Mesenchymal stem cell (in vitro differentiated cells and primary cell): ENCODE measurements around the gene ANKMY1.

Source experiments
- DNase-seq: peaks from one replicate; pipeline ENCODE4 v3.0.0-alpha.2; 2013
- H2AFZ ChIP-seq: one replicate; pipeline ENCODE4 v1.6.1; 2013; ENCODE audit warnings: low read depth, mild to moderate bottlenecking, control low read depth, inconsistent platforms, low read length, moderate library complexity
- H2AK5ac ChIP-seq: 2 replicates; pipeline ENCODE4 v1.6.1; 2013; ENCODE audit warnings: low read length, moderate library complexity, mild to moderate bottlenecking, inconsistent platforms; ENCODE audit not compliant: severe bottlenecking
- H2BK120ac ChIP-seq: one replicate; pipeline ENCODE4 v1.6.1; 2013; ENCODE audit warnings: low read depth, mild to moderate bottlenecking, inconsistent platforms, low read length, moderate library complexity
- H2BK12ac ChIP-seq, 2 experiments: one replicate each; pipeline ENCODE4 v1.6.1; 2013; ENCODE audit warnings: inconsistent platforms in 2 of 2, low read length in 2 of 2, mild to moderate bottlenecking in 2 of 2, moderate library complexity in 2 of 2, control low read depth in 1 of 2
- H2BK15ac ChIP-seq: one replicate; pipeline ENCODE4 v1.6.1; 2013; ENCODE audit warnings: mild to moderate bottlenecking, low read depth, inconsistent platforms; ENCODE audit not compliant: poor library complexity, severe bottlenecking
- H2BK5ac ChIP-seq: 2 replicates; pipeline ENCODE4 v1.6.1; 2013; ENCODE audit warnings: low read depth, mild to moderate bottlenecking, low read length, control low read depth, inconsistent platforms; ENCODE audit not compliant: poor library complexity, severe bottlenecking
- H3K14ac ChIP-seq, 2 experiments: one replicate each; pipeline ENCODE4 v1.6.1; 2013; ENCODE audit warnings: inconsistent platforms in 2 of 2, low read length in 2 of 2, control low read depth in 1 of 2, mild to moderate bottlenecking in 1 of 2, moderate library complexity in 1 of 2
- H3K18ac ChIP-seq, 2 experiments: one replicate each; pipeline ENCODE4 v1.6.1; 2013; ENCODE audit warnings: inconsistent platforms in 2 of 2, low read length in 2 of 2, control low read depth in 1 of 2, low read depth in 1 of 2, mild to moderate bottlenecking in 1 of 2
- H3K23ac ChIP-seq, 2 experiments: one replicate each; pipeline ENCODE4 v1.6.1; 2013; ENCODE audit warnings: inconsistent platforms in 2 of 2, low read length in 2 of 2, mild to moderate bottlenecking in 2 of 2, moderate library complexity in 2 of 2, control low read depth in 1 of 2
- H3K27ac ChIP-seq: 2 replicates; pipeline ENCODE4 v1.5.1; 2013; ENCODE audit warnings: mild to moderate bottlenecking, moderate library complexity, low read length, control low read depth, inconsistent platforms; ENCODE audit not compliant: poor library complexity, severe bottlenecking
- H3K27me3 ChIP-seq, 2 experiments: 2 replicates each; pipeline versions ENCODE4 v1.6.1 to v1.7.0; 2013; ENCODE audit warnings: low read length in 2 of 2, mild to moderate bottlenecking in 2 of 2, moderate library complexity in 2 of 2, control low read depth in 1 of 2, inconsistent platforms in 1 of 2; ENCODE audit not compliant: control insufficient read depth in 1 of 2, insufficient read depth in 1 of 2
- H3K36me3 ChIP-seq, 2 experiments: 2 replicates each; pipeline versions ENCODE4 v1.6.1 to v1.7.0; 2013; ENCODE audit warnings: low read length in 2 of 2, control low read depth in 1 of 2, inconsistent platforms in 1 of 2, low read depth in 1 of 2, mild to moderate bottlenecking in 1 of 2; ENCODE audit not compliant: insufficient read depth in 2 of 2, control insufficient read depth in 1 of 2
- H3K4ac ChIP-seq, 2 experiments: one replicate each; pipeline ENCODE4 v1.6.1; 2013; ENCODE audit warnings: inconsistent platforms in 2 of 2, low read length in 2 of 2, mild to moderate bottlenecking in 2 of 2, moderate library complexity in 2 of 2, control low read depth in 1 of 2, low read depth in 1 of 2
- H3K4me1 ChIP-seq: 2 replicates; pipeline ENCODE4 v1.6.1; 2013; ENCODE audit warnings: low read depth, low read length, control low read depth; ENCODE audit not compliant: control insufficient read depth, insufficient read depth
- H3K4me2 ChIP-seq: 2 replicates; pipeline ENCODE4 v1.6.1; 2013; ENCODE audit warnings: low read length, mild to moderate bottlenecking, inconsistent platforms; ENCODE audit not compliant: poor library complexity, severe bottlenecking
- H3K4me3 ChIP-seq, 2 experiments: 2 replicates each; pipeline versions ENCODE4 v1.5.1 to v1.7.0; 2013; ENCODE audit warnings: low read length in 2 of 2, mild to moderate bottlenecking in 2 of 2, control low read depth in 1 of 2, low read depth in 1 of 2; ENCODE audit not compliant: insufficient read depth in 1 of 2
- H3K79me1 ChIP-seq: replicated peaks from 2 replicates; pipeline ENCODE4 v1.6.1; 2013; ENCODE audit warnings: mild to moderate bottlenecking, control low read depth, low read length, inconsistent platforms; ENCODE audit not compliant: poor library complexity, severe bottlenecking
- H3K9ac ChIP-seq: 2 replicates; pipeline ENCODE4 v1.7.0; 2013; ENCODE audit warnings: mild to moderate bottlenecking, low read length, moderate library complexity
- H3K9me3 ChIP-seq: 2 replicates; pipeline ENCODE4 v1.7.0; 2013; ENCODE audit warnings: mild to moderate bottlenecking, low read length; ENCODE audit not compliant: control insufficient read depth
- H4K8ac ChIP-seq: one replicate; pipeline ENCODE4 v1.6.1; 2013; ENCODE audit warnings: inconsistent platforms, mild to moderate bottlenecking, low read length, moderate library complexity
- H4K91ac ChIP-seq: one replicate; pipeline ENCODE4 v1.6.1; 2013; ENCODE audit warnings: mild to moderate bottlenecking, low read length, inconsistent platforms
- WGBS: methylation state at CpG from one replicate; pipeline ENCODE4 v1.1.7; 2013; ENCODE audit warnings: mixed read lengths; 5-methylcytosine and 5-hydroxymethylcytosine counted together

The ANKMY1 gene

GRCh38 chr2:240589850-240590525 lies 32.2 kb upstream of the ANKMY1 start:
- no peak overlapping the region for H2BK12ac ChIP-seq
- H3K4me1 ChIP-seq: peaks cover 32% of the 10 kb centered on the region
- H3K4ac ChIP-seq: no peak overlapping the region
- no peak overlapping the region for H2AFZ ChIP-seq
- WGBS: 92% methylated on average over 16 of the region's 16 CpGs
- H3K18ac ChIP-seq: no peak overlapping the region
- no peak overlapping the region for H3K9ac ChIP-seq
- no peak overlapping the region for H4K91ac ChIP-seq
- peaks cover 53% of the 10 kb centered on the region for H3K79me1 ChIP-seq
- H3K4me2 ChIP-seq: peak overlapping the region; percentile 51
- no peak overlapping the region for H4K8ac ChIP-seq
- H3K4me3 ChIP-seq: no peak overlapping the region
- H3K23ac ChIP-seq: no peak overlapping the region
- H3K27me3 ChIP-seq: no peaks in the 10 kb centered on the region
- H2BK120ac ChIP-seq: no peak overlapping the region
- no peak overlapping the region for H2AK5ac ChIP-seq
- peaks cover 31 to 52% of the 10 kb centered on the region in 2 experiments for H3K36me3 ChIP-seq
- no peak overlapping the region for H2BK15ac ChIP-seq
- peak overlapping the region; percentile 37 for H3K27ac ChIP-seq
- DNase-seq: no peak
- H2BK5ac ChIP-seq: no peak overlapping the region
- no peak overlapping the region for H3K14ac ChIP-seq
- H3K9me3 ChIP-seq: no peaks in the 10 kb centered on the region

- H2BK120ac ChIP-seq: no peak overlapping the region
- H2BK12ac ChIP-seq: no peak overlapping the region
- H2BK5ac ChIP-seq: no peak overlapping the region
- no peaks in the 10 kb centered on the region for H3K27me3 ChIP-seq
- no peak overlapping the region for H3K23ac ChIP-seq
- H3K36me3 ChIP-seq: peaks cover 33 to 46% of the 10 kb centered on the region in 2 experiments
- DNase-seq: no peak
- no peak overlapping the region for H2AK5ac ChIP-seq
- no peak overlapping the region for H4K8ac ChIP-seq
- H2AFZ ChIP-seq: no peak overlapping the region
- H3K4me3 ChIP-seq: no peak overlapping the region
- H3K4me2 ChIP-seq: peak overlapping the region; percentile 51
- H3K9me3 ChIP-seq: no peaks in the 10 kb centered on the region
- H3K4me1 ChIP-seq: peaks cover 38% of the 10 kb centered on the region
- H3K27ac ChIP-seq: peak overlapping the region; percentile 37
- peaks cover 53% of the 10 kb centered on the region for H3K79me1 ChIP-seq
- H4K91ac ChIP-seq: peak overlapping the region; percentile 20
- H3K9ac ChIP-seq: no peak overlapping the region
- no peak overlapping the region for H2BK15ac ChIP-seq
- no peak overlapping the region for H3K18ac ChIP-seq
- no peak overlapping the region for H3K4ac ChIP-seq
- 90% methylated on average over 14 of the region's 14 CpGs for WGBS
- no peak overlapping the region for H3K14ac ChIP-seq
Observed at GRCh38 chr2:240589375-240589774, 31.6 kb upstream of the ANKMY1 start.

DNA sequence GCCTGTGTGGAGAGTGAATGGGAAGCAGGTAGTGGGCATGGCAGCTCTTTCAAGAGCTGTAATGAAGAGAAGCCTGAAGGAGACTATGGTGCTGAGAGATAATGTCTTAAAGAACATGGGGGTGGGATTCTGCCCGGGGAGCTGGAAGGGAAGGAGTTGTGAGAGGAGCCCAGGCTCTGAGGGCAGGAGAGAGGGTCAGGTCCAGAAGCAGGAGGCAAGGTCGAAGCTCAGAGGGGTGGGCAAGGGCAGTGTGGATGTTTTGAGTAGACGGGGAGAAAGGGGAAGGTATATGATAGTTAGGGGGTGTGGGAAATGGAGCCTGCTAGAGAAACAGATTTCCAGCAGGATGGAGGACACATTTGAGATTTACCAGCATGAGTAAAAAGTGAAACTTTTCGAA lies 30.9 kb upstream of the ANKMY1 start:
- H4K8ac ChIP-seq: no peak overlapping the region
- no peak overlapping the region for H2AK5ac ChIP-seq
- H2AFZ ChIP-seq: no peak overlapping the region
- H3K9ac ChIP-seq: no peak overlapping the region
- H3K79me1 ChIP-seq: peaks cover 49% of the 10 kb centered on the region
- no peak overlapping the region for H3K27ac ChIP-seq
- peaks cover 33 to 39% of the 10 kb centered on the region in 2 experiments for H3K36me3 ChIP-seq
- DNase-seq: no peak
- H2BK15ac ChIP-seq: no peak overlapping the region
- H3K4ac ChIP-seq: no peak overlapping the region
- no peaks in the 10 kb centered on the region for H3K27me3 ChIP-seq
- no peaks in the 10 kb centered on the region for H3K9me3 ChIP-seq
- H3K23ac ChIP-seq: no peak overlapping the region
- peak overlapping the region in 1 of 2 experiments; percentile 99 for H3K4me3 ChIP-seq
- no peak overlapping the region for H3K18ac ChIP-seq
- peaks cover 38% of the 10 kb centered on the region for H3K4me1 ChIP-seq
- no peak overlapping the region for H4K91ac ChIP-seq
- H2BK5ac ChIP-seq: no peak overlapping the region
- 95% methylated on average over 4 of the region's 4 CpGs for WGBS
- no peak overlapping the region for H3K14ac ChIP-seq
- no peak overlapping the region for H2BK12ac ChIP-seq
- H3K4me2 ChIP-seq: peak overlapping the region; percentile 24
- no peak overlapping the region for H2BK120ac ChIP-seq

DNA sequence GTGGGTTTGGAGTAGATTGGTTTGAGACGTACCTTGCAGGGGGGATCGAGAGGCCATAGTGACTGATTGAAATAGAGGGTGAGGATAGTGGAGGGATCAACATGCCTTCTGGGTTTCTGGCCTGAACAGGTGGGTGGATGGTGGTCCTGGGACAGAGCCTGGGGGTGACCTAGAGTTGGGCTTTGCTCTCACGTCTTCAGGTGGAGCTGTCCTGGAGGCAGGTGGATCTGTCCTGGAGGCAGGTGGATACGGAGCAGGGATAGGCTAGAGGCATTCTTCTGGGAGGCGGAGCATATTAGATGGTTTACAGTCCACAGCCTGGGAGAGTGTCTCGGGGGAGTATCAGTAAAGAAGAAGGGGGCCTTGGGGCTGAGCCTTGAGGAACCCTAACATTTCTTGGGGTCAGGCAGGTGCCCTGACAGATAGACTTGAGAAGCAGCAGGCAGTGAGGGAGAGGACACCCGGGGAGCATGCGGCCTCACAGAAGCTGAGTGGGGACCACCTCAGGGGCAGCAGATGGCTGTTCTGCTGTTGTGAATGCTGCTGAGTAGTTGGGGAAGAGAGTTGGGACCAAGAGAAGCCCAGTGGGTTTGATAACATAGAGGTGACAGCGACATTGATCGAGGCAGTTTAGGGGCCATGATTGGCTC lies 30.3 kb upstream of the ANKMY1 start:
- Histone ChIP-seq H3K4ac (no peak overlapping the region), H2BK5ac (no peak overlapping the region), H3K79me1 (peaks cover 49% of the 10 kb centered on the region), H3K27ac (no peak overlapping the region), H2AFZ (no peak overlapping the region), H4K91ac (no peak overlapping the region), H3K27me3 (no peaks in the 10 kb centered on the region), H3K18ac (no peak overlapping the region), H3K9me3 (no peaks in the 10 kb centered on the region), H2BK15ac (no peak overlapping the region), H3K23ac (peak overlapping the region in 1 of 2 experiments; percentile 2), H3K36me3 (peaks cover 29 to 33% of the 10 kb centered on the region in 2 experiments), H2AK5ac (no peak overlapping the region), H3K14ac (no peak overlapping the region), H4K8ac (no peak overlapping the region), H3K9ac (peak overlapping the region; percentile 85), H3K4me2 (no peak overlapping the region), H3K4me1 (peaks cover 38% of the 10 kb centered on the region), H2BK12ac (no peak overlapping the region), H2BK120ac (no peak overlapping the region), H3K4me3 (peak overlapping the region in 1 of 2 experiments; percentile 99)
- WGBS: 93% methylated on average over 10 of the region's 10 CpGs
- DNase-seq: no peak
